HepG2 (cell line): ENCODE measurements around the gene SCFD2. TPM values are rescaled to one million over a fixed set of nuclear protein-coding genes. Genes with fewer than 3 reads are reported as not detected.
"Not testable (repeated sequence)": the region's sequence is repeated elsewhere in the genome, so short reads cannot be mapped to it uniquely, and the experiment has no call there.

ENCODE experiments used
- ATAC-seq: fragments of 200-7000 bp; cut with Tn5 transposase; 3 replicates; pipeline ENCODE4 v1.9.1; 2020; ENCODE audit warnings: mild to moderate bottlenecking, moderate library complexity
- BruUV-seq: library from RNA; stranded (reverse); fragments of 400-500 nt; replicated peaks from 2 replicates; lab custom pipeline; 2021; lab: Mats Ljungman, UMichigan
- CTCF ChIA-PET: fragments of 300-600 bp; formaldehyde crosslinking; extraction: SDS; loops from one replicate; lab custom pipeline; 2021; ENCODE audit warnings: low total read pairs, inconsistent platforms, low intra/inter-chr PET ratio; lab: Yijun Ruan, JAX
- POLR2A ChIA-PET: fragments of 350-600 bp; sonication (Branson Sonifier 250); formaldehyde crosslinking; loops from one replicate; lab custom pipeline; 2020; ENCODE audit warnings: antibody characterized with exemption, inconsistent platforms; lab: Yijun Ruan, JAX
- DNase-seq: peaks from one replicate; pipeline ENCODE4 v3.0.0-alpha.2; 2015; ENCODE audit warnings: low spot score
- FAIRE-seq: peaks from 3 replicates; lab custom pipeline; 2011; peaks lifted over from hg19 to GRCh38; lab: Jason Lieb, UNC
- H2AFZ ChIP-seq: one replicate; pipeline ENCODE4 v1.6.1; 2011; ENCODE audit warnings: low read length, inconsistent platforms
- H3K27ac ChIP-seq: fragments of 300-600 bp; 3 replicates; pipeline ENCODE4 v1.8.0; 2011; ENCODE audit warnings: mixed run types, mild to moderate bottlenecking, mixed read lengths, low read length, inconsistent platforms; ENCODE audit not compliant: insufficient read depth; ENCODE audit errors: extremely low read length
- H3K27me3 ChIP-seq, 2 experiments: fragments of 200-600 bp in 1 of 2; 2 replicates in 1 of 2; 3 replicates in 1 of 2; pipeline versions ENCODE4 v1.6.0 to v1.8.0; 2011; ENCODE audit warnings: low read length in 2 of 2, mild to moderate bottlenecking in 2 of 2, moderate library complexity in 2 of 2, inconsistent platforms in 1 of 2; ENCODE audit not compliant: insufficient read depth in 2 of 2, control insufficient read depth in 1 of 2
- H3K36me3 ChIP-seq, 2 experiments: fragments of 200-600 bp in 1 of 2; replicated peaks in 1 of 2; 2 replicates in 1 of 2; 3 replicates in 1 of 2; pipeline versions ENCODE4 v1.5.1 to v1.8.0; 2011; ENCODE audit warnings: low read length in 2 of 2, inconsistent platforms in 1 of 2; ENCODE audit not compliant: insufficient read depth in 2 of 2, control insufficient read depth in 1 of 2
- H3K4me1 ChIP-seq: 2 replicates; pipeline ENCODE4 v1.5.1; 2012; ENCODE audit warnings: low read length, inconsistent platforms; ENCODE audit not compliant: insufficient read depth
- H3K4me2 ChIP-seq: 2 replicates; pipeline ENCODE4 v1.6.0; 2011; ENCODE audit warnings: low read depth, low read length, inconsistent platforms
- H3K4me3 ChIP-seq, 3 experiments: fragments of 200-600 bp in 1 of 3; sonication (generic), shearing (Covaris generic) in 1 of 3; replicated peaks in 1 of 3; 2 replicates each; pipeline ENCODE4 v1.5.1; 2011 to 2016; ENCODE audit warnings: low read length in 3 of 3, inconsistent platforms in 2 of 3, low read depth in 2 of 3, mild to moderate bottlenecking in 2 of 3, control low read depth in 1 of 3, mixed read lengths in 1 of 3; ENCODE audit not compliant: insufficient read depth in 1 of 3
- H3K79me2 ChIP-seq: one replicate; pipeline ENCODE4 v1.6.1; 2011; ENCODE audit warnings: low read length, inconsistent platforms; ENCODE audit not compliant: insufficient read depth
- H3K9ac ChIP-seq: 2 replicates; pipeline ENCODE4 v1.6.0; 2011; ENCODE audit warnings: mild to moderate bottlenecking, low read depth, low read length, inconsistent platforms; ENCODE audit not compliant: insufficient read depth
- H3K9me3 ChIP-seq: 2 replicates; pipeline ENCODE4 v1.5.1; 2012; ENCODE audit warnings: mild to moderate bottlenecking, low read length
- H4K20me1 ChIP-seq: 2 replicates; pipeline ENCODE4 v1.6.0; 2011; ENCODE audit warnings: inconsistent platforms, mild to moderate bottlenecking, low read length, moderate library complexity; ENCODE audit not compliant: insufficient read depth
- NFKBIZ ChIP-seq: IDR thresholded peaks from 2 replicates; pipeline ENCODE4 v1.6.1; 2018; ENCODE audit warnings: missing genetic modification reagents, missing compliant biosample characterization
- PAWR ChIP-seq: sonication (generic); formaldehyde crosslinking; IDR thresholded peaks from 2 replicates; pipeline ENCODE4 v1.4.0; 2020; ENCODE audit warnings: missing genetic modification reagents, mild to moderate bottlenecking, borderline replicate concordance
- ZNF816 ChIP-seq: sonication (generic); formaldehyde crosslinking; IDR thresholded peaks from 2 replicates; pipeline ENCODE4 v1.8.0; 2022; ENCODE audit warnings: missing genetic modification reagents, mild to moderate bottlenecking, borderline replicate concordance
- WGBS: methylation state at CpG from one replicate; pipeline ENCODE4 v1.1.6; 2017; ENCODE audit warnings: low lambda C conversion rate; 5-methylcytosine and 5-hydroxymethylcytosine counted together
- in situ Hi-C: cut with HindIII; loops from 2 replicates; pipeline ENCODE4 v1.10.0; 2017; ENCODE audit warnings: low pct_unique_long_range_greater_than_20kb; ENCODE audit not compliant: extremely low pct_ligation_motif_present
- intact Hi-C: fragments of 100-400 bp; cut with micrococcal nuclease; formaldehyde crosslinking; loops from one replicate; pipeline ENCODE4 v1.10.0; 2022; ENCODE audit not compliant: unreplicated experiment
- polyA plus RNA-seq, 8 experiments: library from polyadenylated mRNA; depleted of rRNA in 3 of 8; stranded (reverse) in 7 of 8; unstranded in 1 of 8; fragments of >200 nt; fragmentation: Illumina TruSeq in 4 of 8; extraction: Trizol in 4 of 8; gene quantifications; 2 replicates each; pipeline versions ENCODE4 v1.2.1 to v1.2.3, GENCODE V29; 2011 to 2016; ENCODE audit warnings: low read depth in 4 of 8, missing spikeins in 1 of 8, mixed read lengths in 1 of 8; ENCODE audit not compliant: insufficient read depth in 1 of 8
- total RNA-seq, 5 experiments: library from RNA; depleted of rRNA; stranded (reverse); fragments of >200 nt; fragmentation: Illumina TruSeq; extraction: Trizol; gene quantifications; 2 replicates each; pipeline ENCODE4 v1.2.3, GENCODE V29; 2016; ENCODE audit warnings: low read depth in 1 of 5

The SCFD2 gene
- total and polyA plus RNA-seq, 2 of the 13 experiments (the other 11 are each of a cell fraction or from before 2014, with no cell fraction given): 4.6 to 15.6 TPM

DNA sequence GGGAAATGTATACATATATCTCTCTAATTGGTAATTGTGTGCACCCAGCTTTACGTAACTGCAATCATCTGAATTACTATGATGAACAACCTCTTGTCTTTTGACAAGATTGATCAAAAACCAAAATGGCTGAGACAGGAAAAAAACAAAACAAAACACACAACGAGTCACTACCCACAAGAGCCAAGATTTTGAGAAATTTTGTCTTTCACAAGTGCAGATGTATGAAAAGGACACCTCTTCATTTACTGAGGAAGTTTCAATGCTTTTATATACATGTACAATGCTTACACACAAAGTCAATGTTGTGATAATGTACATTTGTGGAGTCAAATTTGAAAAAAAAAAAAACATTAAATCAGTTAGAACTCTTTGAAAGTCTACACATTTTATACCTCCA, 224.6 kb downstream of the SCFD2 start:
- H3K9ac ChIP-seq: no peak overlapping the region
- in situ Hi-C loops (no loop called here), intact Hi-C loops (no loop called here)
- no peak overlapping the region for H3K27ac ChIP-seq
- H3K9me3 ChIP-seq: no peaks in the 10 kb centered on the region
- H3K36me3 ChIP-seq: peaks cover 1 to 5% of the 10 kb centered on the region in 2 experiments; a peak in 2 of 5 replicates
- BruUV-seq: no TSS peak
- TF ChIP-seq NFKBIZ (CRISPR knock-in tag) (no peak), ZNF816 (CRISPR knock-in tag) (no peak)
- H3K27me3 ChIP-seq: no peaks in the 10 kb centered on the region
- no peak overlapping the region for H3K4me2 ChIP-seq
- no peak overlapping the region for H3K4me3 ChIP-seq
- H3K4me1 ChIP-seq: no peaks in the 10 kb centered on the region
- ChIA-PET POLR2A (no interaction called here), CTCF (no interaction called here)
- H4K20me1 ChIP-seq: no peaks in the 10 kb centered on the region
- no peaks in the 10 kb centered on the region for H3K79me2 ChIP-seq
- FAIRE-seq (no peak), ATAC-seq (no peak), DNase-seq (no peak)
- WGBS: 89% methylated on average over 2 of the region's 2 CpGs
- H2AFZ ChIP-seq: no peak overlapping the region

DNA sequence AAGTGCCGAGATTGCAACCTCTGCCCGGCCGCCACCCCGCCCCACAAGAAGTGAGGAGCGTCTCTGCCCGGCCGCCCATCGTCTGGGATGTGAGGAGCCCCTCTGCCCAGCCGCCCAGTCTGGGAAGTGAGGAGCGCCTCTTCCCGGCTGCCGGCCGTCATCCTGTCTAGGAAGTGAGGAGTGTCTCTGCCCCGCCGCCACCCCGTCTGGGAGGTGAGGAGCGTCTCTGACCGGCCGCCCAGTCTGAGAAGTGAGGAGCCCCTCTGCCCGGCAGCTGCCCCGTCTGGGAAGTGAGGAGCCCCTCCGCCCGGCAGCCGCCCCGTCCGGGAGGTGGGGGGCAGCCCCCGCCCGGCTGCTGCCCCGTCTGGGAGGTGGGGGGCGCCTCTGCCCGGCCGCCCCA, 226.6 kb downstream of the SCFD2 start:
- H3K36me3 ChIP-seq, H3K27ac ChIP-seq, H3K4me3 ChIP-seq, POLR2A ChIA-PET, BruUV-seq, in situ Hi-C loops, H3K79me2 ChIP-seq, H3K4me2 ChIP-seq, H3K4me1 ChIP-seq, intact Hi-C loops, H4K20me1 ChIP-seq, H3K27me3 ChIP-seq, H3K9ac ChIP-seq, H3K9me3 ChIP-seq, H2AFZ ChIP-seq, DNase-seq, ATAC-seq, CTCF ChIA-PET, FAIRE-seq: not testable (repeated sequence)
- WGBS: 100% methylated on average over 2 of the region's 32 CpGs

DNA sequence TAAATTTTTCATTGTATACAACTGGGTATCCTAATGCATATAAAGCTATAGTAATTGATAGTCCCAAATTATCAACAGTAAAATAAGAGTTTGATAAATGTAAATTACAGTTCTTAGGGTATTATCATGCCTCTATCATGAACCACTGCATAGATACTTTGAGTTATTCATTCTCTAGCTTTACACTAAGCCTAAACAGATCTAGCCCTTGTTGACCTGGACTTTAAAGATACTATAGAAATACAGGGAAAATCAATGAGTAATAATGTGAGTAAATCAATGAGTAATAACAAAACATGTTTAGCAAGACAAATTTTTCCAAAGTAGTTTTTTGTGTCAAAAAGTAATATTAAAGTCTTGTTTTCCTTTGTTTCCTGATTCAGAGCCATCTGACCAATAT, 228.4 kb downstream of the SCFD2 start:
- intact Hi-C loops (no loop called here), in situ Hi-C loops (no loop called here)
- ATAC-seq (no peak), DNase-seq (no peak), FAIRE-seq (no peak)
- CTCF ChIA-PET: no interaction called here
- H3K4me3 ChIP-seq: no peak overlapping the region
- no peak overlapping the region for H3K9ac ChIP-seq
- H2AFZ ChIP-seq: no peak overlapping the region
- no peaks in the 10 kb centered on the region for H4K20me1 ChIP-seq
- no peaks in the 10 kb centered on the region for H3K27me3 ChIP-seq
- POLR2A ChIA-PET: no interaction called here
- no peaks in the 10 kb centered on the region for H3K36me3 ChIP-seq
- H3K27ac ChIP-seq: no peak overlapping the region
- no peak for TF ChIP-seq PAWR (CRISPR knock-in tag)
- no peaks in the 10 kb centered on the region for H3K4me1 ChIP-seq
- no peaks in the 10 kb centered on the region for H3K79me2 ChIP-seq
- no peak overlapping the region for H3K4me2 ChIP-seq
- no TSS peak for BruUV-seq
- no peaks in the 10 kb centered on the region for H3K9me3 ChIP-seq
